Heart right ventricle (tissue), 16 donors: ENCODE results near the gene PPOX. TPM values are rescaled to one million over a fixed set of nuclear protein-coding genes. Genes with fewer than 3 reads are reported as not detected.

ENCODE experiments used
- ATAC-seq, 8 donors: fragments of 200-7000 bp; cut with Tn5 transposase; one replicate each; pipeline ENCODE4 v1.9.1; 2020; ENCODE audit warnings: mild to moderate bottlenecking in 8 of 8, moderate library complexity in 8 of 8, moderate number of reproducible peaks in 1 of 8
- DNase-seq, 2 donors: peaks; one replicate each; pipeline ENCODE4 v3.0.0-alpha.2; 2020
- H3K27ac ChIP-seq, 10 donors: fragments of 200-600 bp; sonication (generic) in 2 of 10; one replicate each; pipeline versions ENCODE4 v1.5.0 to v1.8.0; 2020 to 2022; ENCODE audit warnings: mild to moderate bottlenecking in 3 of 10
- H3K27me3 ChIP-seq, 7 donors: fragments of 200-600 bp; one replicate each; pipeline ENCODE4 v1.8.0; 2021 to 2022; ENCODE audit warnings: mild to moderate bottlenecking in 2 of 7
- H3K36me3 ChIP-seq, 9 donors: fragments of 200-600 bp; sonication (generic) in 1 of 9; one replicate each; pipeline versions ENCODE4 v1.5.0 to v1.8.0; 2020 to 2022; ENCODE audit warnings: mild to moderate bottlenecking in 2 of 9
- H3K4me1 ChIP-seq, 9 donors: fragments of 200-600 bp; sonication (generic) in 1 of 9; one replicate each; pipeline versions ENCODE4 v1.5.0 to v1.8.0; 2020 to 2022; ENCODE audit warnings: mild to moderate bottlenecking in 4 of 9
- H3K4me3 ChIP-seq, 10 donors: fragments of 200-600 bp; sonication (generic) in 2 of 10; one replicate each; pipeline versions ENCODE4 v1.5.0 to v1.8.0; 2020 to 2022; ENCODE audit warnings: mild to moderate bottlenecking in 7 of 10, moderate library complexity in 2 of 10
- H3K9me3 ChIP-seq, 11 donors: fragments of 200-600 bp in 10 of 11; sonication (generic) in 2 of 11; one replicate each; pipeline versions ENCODE4 v1.5.0 to v1.8.0; 2013 to 2022; ENCODE audit warnings: mild to moderate bottlenecking in 2 of 11, control low read depth in 1 of 11, moderate library complexity in 1 of 11
- WGBS, 2 donors: extraction: QIAGEN DNeasy Blood & Tissue Kit; methylation state at CpG; one replicate each; pipeline ENCODE4 v1.1.7; 2013; ENCODE audit warnings: inconsistent platforms in 1 of 2; 5-methylcytosine and 5-hydroxymethylcytosine counted together
- intact Hi-C, 10 donors: fragments of 100-400 bp; cut with DNase I; formaldehyde crosslinking; loops; one replicate each; pipeline versions ENCODE4 v1.11.1 to v1.14.2; 2022
- polyA plus RNA-seq, 2 donors: library from polyadenylated mRNA; stranded (reverse); fragments of 200-250 nt; gene quantifications; one replicate each; pipeline ENCODE4 v1.2.3, GENCODE V29; 2013
- total RNA-seq, 10 donors: library from RNA; stranded (reverse); fragmentation: NEBNext Ultra II Directional in 3 of 10; extraction: Animal tissue kit (Norgen Biotek cat#: 25700) in 3 of 10; gene quantifications; one replicate each; pipeline versions ENCODE4 v1.2.1 to v1.2.4, GENCODE V29; 2021 to 2023
- TF ChIP-seq, protein P1 (sequence below), 9 donors: fragments of 200-600 bp; sonication (generic) in 2 of 9; IDR thresholded peaks; one replicate each; pipeline versions ENCODE4 v1.5.0 to v1.8.0; 2021 to 2022; ENCODE audit warnings: antibody characterized with exemption in 9 of 9, mild to moderate bottlenecking in 5 of 9, moderate library complexity in 1 of 9
- donor health status: Arrhythmogenic right ventricular cardiomyopathy.
- donor health status: ischemic (EF 13 %, LVEDD 7.1; RV severe dilation, severe dysfunction).
- donor health status: healthy with polysubstance abuse.
- donor health status: DM: no; HTN: yes; CAD: no.
- donor health status: DM: no; HTN: no; CAD: no.
- donor health status: ischemic (EF 25% LVEDD 6.9; RV normal size, moderate dysfunction).
- donor health status: ischemic (EF 25% LVEDD 5.7; RV mildly dilated, moderate dysfunction).
- donor health status: healthy.
- donor health status: DM: yes; HTN: yes; CAD: no.
- donor health status: Ischemic cardiomyopathy.
- donor health status: ischemic (EF 35%, LVEDD 5.7; RV mildly dilated, moderate dysfunction).
- donor health status: nonischemic (EF 11% LVEDD 7.7; RV severe dilation, severe dysfunction).
- donor health status: DM: yes; HTN: yes; CAD: no.
- donor health status: PGD.
- donor health status: ischemic (EF 29% LVEDD 5.4; RV normal size, mild dysfunction).
- donor health status: nonischemic (EF 23%, LVEDD 6.1; RV moderate dilation, normal function).

Gene PPOX
- total and polyA plus RNA-seq, 12 donors, result 8.5 to 58.5 (median 15.0) TPM

DNA sequence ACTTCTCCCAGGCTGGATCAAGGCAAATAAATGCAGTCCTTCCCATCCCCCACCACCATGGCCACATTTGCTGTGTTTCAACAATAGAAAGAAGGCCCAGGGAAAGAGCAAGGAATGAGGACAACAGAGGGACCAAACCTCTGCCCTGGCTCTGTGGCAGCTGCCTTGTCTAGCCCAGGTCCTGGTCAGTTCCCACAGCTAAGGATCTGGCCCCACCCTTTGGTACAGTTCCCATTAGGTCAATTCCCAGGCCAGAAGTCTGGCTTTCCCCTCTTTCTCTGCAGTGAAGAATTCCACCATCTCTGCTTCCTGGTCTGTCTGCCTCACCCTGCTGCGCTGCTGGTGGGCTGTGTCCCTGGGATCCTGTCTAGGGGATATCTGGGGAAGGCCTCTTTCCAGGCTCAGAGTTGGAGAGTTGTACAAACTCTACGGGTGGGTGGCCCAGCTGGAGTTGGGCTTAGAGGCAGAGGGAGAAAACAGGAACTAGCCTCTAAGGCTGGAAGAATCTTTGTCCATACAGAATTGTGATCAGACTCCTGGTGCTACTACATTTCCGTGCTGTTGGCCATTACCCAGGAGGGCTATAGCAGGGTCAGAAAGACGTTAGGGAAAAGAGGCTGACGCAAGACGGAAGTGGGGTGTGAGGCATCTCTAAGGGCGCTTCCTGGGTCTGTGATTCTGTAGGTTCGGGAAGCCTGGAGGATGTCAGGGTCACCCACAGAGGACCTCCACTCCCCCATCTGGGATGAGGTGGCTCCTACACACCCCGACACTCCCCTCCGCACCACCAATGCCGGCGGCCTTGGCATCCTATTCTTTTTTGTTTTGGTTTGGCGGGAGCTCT, 35.0 kb downstream of the PPOX start:
- ATAC-seq (peak; percentile 36 to 73 (median 54)), DNase-seq (peak; percentile 47 to 88)
- WGBS, 2 donors, result 31 to 51% methylated on average over 13 of the region's 13 CpGs
- Histone ChIP-seq H3K4me3 (peak overlapping the region; percentile 20 to 94 (median 85)), H3K27ac (peak overlapping the region; percentile 93 to 100 (median 98)), H3K9me3 (no peaks in the 10 kb centered on the region), H3K27me3 (no peaks in the 10 kb centered on the region), H3K36me3 (peaks cover 0 to 37% (median 4%) of the 10 kb centered on the region in 9 donors), H3K4me1 (peaks cover 47 to 92% (median 80%) of the 10 kb centered on the region in 9 donors)
- intact Hi-C loops, result no loop called here
- TF ChIP-seq, protein P1, sequence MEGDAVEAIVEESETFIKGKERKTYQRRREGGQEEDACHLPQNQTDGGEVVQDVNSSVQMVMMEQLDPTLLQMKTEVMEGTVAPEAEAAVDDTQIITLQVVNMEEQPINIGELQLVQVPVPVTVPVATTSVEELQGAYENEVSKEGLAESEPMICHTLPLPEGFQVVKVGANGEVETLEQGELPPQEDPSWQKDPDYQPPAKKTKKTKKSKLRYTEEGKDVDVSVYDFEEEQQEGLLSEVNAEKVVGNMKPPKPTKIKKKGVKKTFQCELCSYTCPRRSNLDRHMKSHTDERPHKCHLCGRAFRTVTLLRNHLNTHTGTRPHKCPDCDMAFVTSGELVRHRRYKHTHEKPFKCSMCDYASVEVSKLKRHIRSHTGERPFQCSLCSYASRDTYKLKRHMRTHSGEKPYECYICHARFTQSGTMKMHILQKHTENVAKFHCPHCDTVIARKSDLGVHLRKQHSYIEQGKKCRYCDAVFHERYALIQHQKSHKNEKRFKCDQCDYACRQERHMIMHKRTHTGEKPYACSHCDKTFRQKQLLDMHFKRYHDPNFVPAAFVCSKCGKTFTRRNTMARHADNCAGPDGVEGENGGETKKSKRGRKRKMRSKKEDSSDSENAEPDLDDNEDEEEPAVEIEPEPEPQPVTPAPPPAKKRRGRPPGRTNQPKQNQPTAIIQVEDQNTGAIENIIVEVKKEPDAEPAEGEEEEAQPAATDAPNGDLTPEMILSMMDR (IDR thresholded peaks at IDR 0.05), result no peak

- Histone ChIP-seq H3K4me1 (peaks cover 48 to 92% (median 85%) of the 10 kb centered on the region in 9 donors), H3K36me3 (peaks cover 0 to 38% (median 13%) of the 10 kb centered on the region in 9 donors), H3K9me3 (no peaks in the 10 kb centered on the region), H3K4me3 (peak within 1 kb of the TSS; percentile 72 to 94 (median 85)), H3K27ac (peak within 1 kb of the TSS; percentile 93 to 100 (median 98)), H3K27me3 (no peaks in the 10 kb centered on the region)
- ATAC-seq (peak; percentile 79 to 91 (median 88)), DNase-seq (peak; percentile 95 to 99)
- 1% methylated on average over 53 of the region's 53 CpGs for WGBS, 2 donors
- TF ChIP-seq, protein P1 (IDR thresholded peaks at IDR 0.05), result peak in 2 of 9 donors; percentile 10 to 21
- intact Hi-C loops, result loop anchor here in 2 of 10 donors (1.0 to 2.0 kb wide), 3 partner anchors 24 to 69 kb away; partner anchors contain the start of genes TOMM40L (in 2 of the 2) and DEDD (in 1 of the 2)
These were observed 35.8 kb downstream of the PPOX start, which contains the start of gene NDUFS2 for GRCh38 chr1:161201836-161202712. Gene NDUFS2 (plus strand): TSS chr1:161202367. CDS start chr1:161202386, 19 bp downstream.

DNA sequence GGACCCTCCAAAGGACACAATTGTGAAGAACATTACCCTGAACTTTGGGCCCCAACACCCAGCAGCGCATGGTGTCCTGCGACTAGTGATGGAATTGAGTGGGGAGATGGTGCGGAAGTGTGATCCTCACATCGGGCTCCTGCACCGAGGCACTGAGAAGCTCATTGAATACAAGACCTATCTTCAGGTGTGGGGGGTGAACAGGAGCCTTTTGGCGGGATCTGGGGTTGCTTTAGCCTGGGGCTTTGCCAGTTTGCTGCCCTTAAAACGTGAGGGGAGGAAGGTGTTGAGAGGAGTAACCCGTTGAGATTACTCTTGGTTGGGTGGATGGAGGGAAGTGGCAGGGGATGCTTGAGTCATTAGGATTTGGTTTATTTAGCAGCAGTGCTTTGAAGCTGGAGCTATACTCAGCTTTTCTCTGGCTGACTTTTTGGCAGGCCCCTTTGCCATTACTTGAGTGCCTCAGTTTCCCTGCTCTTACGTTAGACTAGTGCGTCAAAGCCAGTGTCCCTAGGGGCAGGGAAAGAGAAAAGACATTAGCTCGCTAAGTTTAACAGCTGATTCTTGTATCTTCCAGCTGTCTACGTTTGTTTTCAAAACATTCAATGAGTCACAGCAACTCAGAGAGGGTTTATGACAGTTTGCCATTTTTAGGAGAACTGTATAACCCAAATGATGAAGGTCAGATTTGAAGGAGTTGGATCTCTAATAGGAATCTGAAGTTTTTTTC, 40.4 kb downstream of the PPOX start:
- intact Hi-C loops, result loop anchor here in 2 of 10 donors (5.0 kb wide), 1 partner anchor 176 kb away; no protein-coding TSS in a partner anchor
- WGBS, 2 donors, result 65 to 72% methylated on average over 12 of the region's 12 CpGs
- Histone ChIP-seq H3K27ac (peak overlapping the region; percentile 67 to 100 (median 83)), H3K9me3 (no peaks in the 10 kb centered on the region), H3K36me3 (peaks cover 0 to 83% (median 48%) of the 10 kb centered on the region in 9 donors), H3K4me3 (no peak overlapping the region), H3K4me1 (peaks cover 15 to 82% (median 66%) of the 10 kb centered on the region in 9 donors), H3K27me3 (no peaks in the 10 kb centered on the region)
- peak in 1 of 2 donors; percentile 74 for DNase-seq
- ATAC-seq, result peak in 6 of 8 donors; percentile 1 to 30 (median 12)
- TF ChIP-seq, protein P1 (IDR thresholded peaks at IDR 0.05), result no peak
